ENCODE data around the gene WASHC4.
"Not testable (repeated sequence)": the region's sequence is repeated elsewhere in the genome, so short reads cannot be mapped to it uniquely, and the experiment has no call there.

The WASHC4 gene

GRCh38 chr12:105164068-105164467 is 56.5 kb downstream of the WASHC4 start:
- no peak for DNase-seq (ENCODE audit: low spot score)

DNA sequence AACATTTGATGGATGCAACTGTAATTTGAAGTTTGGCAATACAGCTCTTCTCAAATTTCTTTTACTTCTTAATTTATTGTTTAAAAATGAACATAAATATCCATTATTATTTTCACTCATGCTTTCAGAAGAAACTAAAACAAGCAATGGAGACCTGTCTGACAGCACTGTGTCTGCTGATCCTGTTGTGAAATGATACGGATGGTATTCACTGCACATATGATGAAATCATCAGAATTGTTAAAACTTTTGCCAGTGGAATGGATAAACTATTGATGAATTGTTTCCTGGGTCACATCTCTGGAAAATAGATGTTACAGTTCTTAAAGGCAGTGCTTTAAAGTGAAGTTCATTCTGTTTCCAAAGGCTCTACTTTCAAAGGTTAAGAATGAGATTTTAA is 59.2 kb downstream of the WASHC4 start:
- DNase-seq (ENCODE audit: low spot score) = no peak

DNA sequence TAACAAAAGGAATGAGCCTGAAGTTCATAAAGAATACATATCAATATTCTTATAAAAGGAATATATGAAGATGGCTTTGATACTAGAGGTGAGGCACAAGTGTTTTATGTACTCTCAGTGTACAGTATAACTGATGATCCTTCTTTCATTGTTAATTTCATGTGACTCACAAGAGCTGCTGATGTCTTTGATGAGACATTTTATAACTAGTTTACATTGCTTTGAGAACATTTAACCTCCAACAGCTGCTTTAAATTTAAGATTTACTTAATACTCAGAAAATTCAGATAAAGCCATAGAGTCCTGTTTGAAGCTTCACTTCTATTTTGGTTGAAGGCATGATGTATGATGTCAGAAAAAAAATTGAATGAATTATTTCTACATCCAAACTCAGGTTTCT is 59.8 kb downstream of the WASHC4 start:
- no peak for DNase-seq (ENCODE audit: low spot score)

DNA sequence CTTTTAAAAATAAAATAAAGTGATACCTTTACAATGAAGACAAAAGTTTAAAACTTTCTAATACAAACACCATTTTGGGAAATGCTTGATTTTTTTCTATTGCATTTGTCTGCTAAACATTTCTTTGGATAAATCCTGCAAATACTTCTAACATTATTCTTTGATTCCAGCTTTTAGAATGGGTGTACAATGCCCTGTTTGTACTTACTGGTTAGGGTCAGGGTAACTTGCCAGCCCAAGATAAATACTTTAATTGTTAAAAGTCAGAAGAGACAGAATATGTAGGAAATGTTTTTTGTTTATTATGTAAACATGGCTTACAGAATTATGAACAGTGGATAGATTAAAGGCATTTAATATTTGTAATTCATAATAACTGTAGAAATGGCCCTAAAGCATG is 60.5 kb downstream of the WASHC4 start:
- no peak for DNase-seq (ENCODE audit: low spot score)

- DNase-seq (ENCODE audit: low spot score) = no peak
Measured at GRCh38 chr12:105170139-105170538, 62.6 kb downstream of the WASHC4 start.

GRCh38 chr12:105171691-105172436 is 64.3 kb downstream of the WASHC4 start:
- no peak for DNase-seq (ENCODE audit: low spot score)

DNA sequence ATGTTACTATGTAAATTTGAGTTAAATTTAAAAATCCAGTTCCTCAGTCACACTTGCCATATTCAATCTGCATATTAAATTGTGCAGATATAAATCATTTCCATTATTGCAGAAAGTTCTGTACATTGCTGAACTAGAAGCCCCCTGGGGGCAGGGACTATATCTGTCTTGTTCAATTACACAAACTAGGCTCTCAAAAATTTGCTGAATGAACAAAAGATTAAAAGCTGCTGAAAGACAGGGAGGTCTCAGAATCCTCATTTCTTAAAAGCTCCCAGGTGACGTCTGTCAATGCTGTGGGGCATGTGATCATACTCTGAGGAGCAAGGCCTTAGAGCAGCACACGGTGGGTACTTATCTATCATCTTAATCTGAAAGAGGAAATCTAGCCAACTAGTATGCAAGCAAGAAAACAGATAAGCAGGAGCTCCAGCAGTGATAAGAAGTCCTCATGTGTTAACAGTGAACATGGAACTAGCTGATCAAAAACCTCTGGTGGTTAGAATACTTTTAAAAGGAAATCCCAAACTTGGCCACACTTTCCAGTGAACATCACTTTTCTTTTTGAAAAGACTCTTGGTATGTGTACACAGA is 68.0 kb downstream of the WASHC4 start:
- no peak for DNase-seq (ENCODE audit: low spot score)

DNA sequence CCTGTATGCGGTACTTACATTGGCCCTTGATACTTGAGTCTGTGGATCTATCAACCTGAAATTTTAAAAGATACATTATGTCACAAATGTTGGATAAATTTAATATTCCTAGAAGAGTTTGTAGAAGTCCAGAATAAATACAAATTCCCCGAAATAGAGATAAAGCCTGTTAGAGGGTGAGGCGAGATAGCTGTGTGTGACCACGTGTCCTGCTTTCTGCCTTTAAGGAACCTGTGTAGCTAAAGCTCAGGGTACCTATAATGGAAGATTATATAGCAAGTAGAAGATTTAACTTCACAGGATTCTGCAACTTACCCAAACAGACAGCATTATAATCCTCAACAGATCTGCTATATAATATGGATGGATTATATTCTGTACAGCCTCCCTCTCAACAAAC is 69.7 kb downstream of the WASHC4 start:
- DNase-seq (ENCODE audit: low spot score) = no peak

DNA sequence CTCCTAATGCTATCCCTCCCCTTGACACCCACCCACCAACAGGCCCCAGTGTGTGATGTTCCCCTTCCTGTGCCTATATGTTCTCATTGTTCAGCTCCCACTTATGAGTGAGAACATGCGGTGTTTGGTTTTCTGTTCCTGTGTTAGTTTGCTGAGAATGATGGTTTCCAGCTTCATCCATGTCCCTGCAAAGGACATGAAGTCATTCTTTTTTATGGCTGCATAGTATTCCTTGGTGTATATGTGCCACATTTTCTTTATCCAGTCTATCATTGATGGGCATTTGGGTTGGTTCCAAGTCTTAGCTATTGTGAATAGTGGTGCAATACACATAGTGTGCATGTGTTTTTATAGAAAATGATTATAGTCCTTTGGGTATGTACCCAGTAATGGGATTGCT is 71.6 kb downstream of the WASHC4 start:
- not testable (repeated sequence) for DNase-seq (ENCODE audit: low spot score)

- DNase-seq (ENCODE audit: low spot score) = not testable (repeated sequence)
Measured at GRCh38 chr12:105183406-105183805, 75.9 kb downstream of the WASHC4 start.

- not testable (repeated sequence) for DNase-seq (ENCODE audit: low spot score)
Measured at GRCh38 chr12:105183976-105184375, 76.4 kb downstream of the WASHC4 start.

GRCh38 chr12:105189293-105189692 is 81.8 kb downstream of the WASHC4 start:
- DNase-seq (ENCODE audit: low spot score) = no peak

- DNase-seq (ENCODE audit: low spot score) = no peak
Measured at GRCh38 chr12:105190530-105190929, 83.0 kb downstream of the WASHC4 start.

- no peak for DNase-seq (ENCODE audit: low spot score)
Measured at GRCh38 chr12:105192624-105193225, 85.2 kb downstream of the WASHC4 start.

DNA sequence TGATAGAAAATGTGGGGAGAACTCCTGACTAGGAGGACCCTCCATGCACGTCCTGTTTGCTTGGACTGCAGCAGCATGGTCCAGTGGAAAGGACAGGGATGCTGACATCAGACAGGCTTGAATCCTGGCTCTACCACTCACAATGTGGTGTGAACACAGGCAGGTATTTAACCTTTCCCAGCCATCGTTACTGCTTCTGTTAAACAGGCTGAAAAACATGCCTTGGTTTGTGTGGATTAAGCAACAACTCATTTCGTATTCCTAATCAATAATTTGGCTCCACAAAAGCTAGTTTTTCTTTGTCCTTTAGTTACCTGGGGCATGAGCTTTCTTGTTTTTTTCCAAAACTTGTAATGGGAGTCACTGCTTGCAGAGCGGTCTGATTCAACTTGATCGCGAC is 87.4 kb downstream of the WASHC4 start:
- DNase-seq (ENCODE audit: low spot score) = no peak

DNA sequence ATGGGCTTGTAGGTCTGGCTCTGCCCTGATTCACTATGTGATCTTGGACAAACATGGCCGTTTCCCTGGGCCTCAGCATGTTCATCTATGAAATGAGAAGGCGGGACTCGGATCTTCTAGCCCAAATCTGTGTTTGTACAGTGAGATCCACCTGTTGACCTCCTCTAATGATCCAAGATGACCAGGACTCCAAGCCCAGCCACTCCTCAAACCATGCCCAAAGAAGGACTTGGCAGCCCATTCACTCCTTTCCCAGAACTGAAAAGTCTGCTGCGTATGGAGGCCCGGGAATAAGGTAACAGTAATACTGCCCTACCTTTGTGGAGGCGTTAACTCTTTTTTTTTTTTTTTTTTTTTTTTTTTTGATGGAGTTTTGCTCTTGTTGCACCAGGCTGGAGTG is 88.6 kb downstream of the WASHC4 start:
- DNase-seq (ENCODE audit: low spot score) = no peak

- DNase-seq (ENCODE audit: low spot score) = no peak
Measured at GRCh38 chr12:105198961-105199360, 91.4 kb downstream of the WASHC4 start.

DNA sequence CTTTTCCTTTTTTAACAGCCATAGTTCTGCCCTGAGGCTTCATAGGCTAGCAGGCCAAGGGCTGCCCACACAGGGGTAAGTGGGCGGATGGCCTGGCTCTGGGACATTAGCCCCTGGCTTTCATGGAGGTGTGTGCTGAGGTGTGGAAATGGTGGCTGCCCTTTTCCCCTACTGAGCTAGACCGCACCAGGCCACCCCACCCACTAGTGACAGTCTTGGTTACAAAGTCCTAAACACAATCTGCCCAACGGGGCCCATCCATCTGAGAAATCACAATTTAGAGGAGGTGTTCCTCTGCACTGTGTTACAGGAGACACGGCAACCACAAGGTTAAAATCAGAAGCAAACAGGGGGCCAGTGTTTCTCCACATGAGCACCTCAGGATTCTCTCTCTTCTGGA is 92.9 kb downstream of the WASHC4 start:
- DNase-seq (ENCODE audit: low spot score) = no peak

DNA sequence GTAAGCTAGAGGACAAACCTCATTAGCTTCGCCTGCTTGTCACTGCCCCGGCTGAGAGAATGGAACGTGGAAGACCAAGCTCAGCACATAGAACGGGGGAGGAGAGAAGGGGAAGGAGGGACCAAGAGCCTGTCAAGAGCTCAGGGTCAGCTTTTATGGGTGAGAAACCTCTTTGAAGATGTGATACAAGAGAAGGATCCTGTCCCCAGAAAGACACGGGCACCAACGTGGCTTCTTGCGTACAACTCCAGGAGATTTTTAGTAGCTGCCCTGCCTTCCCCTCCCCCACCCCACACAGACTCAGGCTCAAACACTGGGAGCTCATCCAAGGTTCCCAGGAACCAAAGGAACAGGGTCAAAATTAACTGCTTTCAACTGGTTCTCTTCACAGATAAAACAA is 93.8 kb downstream of the WASHC4 start:
- DNase-seq (ENCODE audit: low spot score) = no peak

DNA sequence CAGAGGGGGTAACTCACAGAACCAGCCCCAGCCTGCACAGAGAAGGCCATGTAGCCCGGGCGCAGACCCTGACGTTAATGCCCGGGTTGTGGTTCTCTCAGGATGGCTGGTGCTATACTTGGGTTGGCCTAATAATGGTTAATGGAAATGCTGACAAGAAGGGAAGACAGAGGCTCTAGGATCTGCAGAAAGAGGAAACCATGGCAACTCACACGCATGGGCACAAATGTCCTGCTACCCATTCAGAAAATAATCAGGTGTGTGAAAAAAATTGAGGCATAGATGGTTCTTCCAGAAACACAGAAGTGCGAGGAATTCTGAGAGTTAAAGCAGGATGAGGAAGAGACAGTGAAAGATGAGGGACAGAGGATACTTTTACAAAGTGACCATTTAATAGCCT is 94.7 kb downstream of the WASHC4 start:
- no peak for DNase-seq (ENCODE audit: low spot score)

GRCh38 chr12:105204127-105204526 is 96.6 kb downstream of the WASHC4 start:
- no peak for DNase-seq (ENCODE audit: low spot score)

DNA sequence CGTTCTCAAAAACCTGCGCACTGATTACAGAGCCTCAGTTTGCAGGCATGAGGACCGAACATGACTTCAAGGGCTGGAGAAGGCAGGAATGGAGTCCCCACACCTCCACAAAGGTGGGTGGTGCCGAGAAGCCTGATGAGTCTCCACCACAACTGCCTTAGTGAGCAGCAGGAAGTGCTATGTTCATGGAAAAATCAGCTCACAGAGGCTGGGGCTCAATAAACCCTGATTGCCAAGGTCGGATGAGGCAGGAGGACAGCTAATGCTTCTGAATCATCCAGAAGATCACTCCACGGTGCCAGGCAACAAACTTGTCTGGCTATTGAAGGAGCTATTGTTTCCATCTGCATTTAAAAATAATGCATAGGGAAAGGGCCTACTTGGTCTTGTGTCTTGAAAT is 97.4 kb downstream of the WASHC4 start:
- no peak for DNase-seq (ENCODE audit: low spot score)

- no peak for DNase-seq (ENCODE audit: low spot score)
Measured at GRCh38 chr12:105205322-105206048, 98.0 kb downstream of the WASHC4 start.
